ENCODE measurements around the gene MEGF11. TPM values are rescaled to one million over a fixed set of nuclear protein-coding genes. Genes with fewer than 3 reads are reported as not detected.

MEGF11 gene
- total RNA-seq, 6 experiments from 2014 or later = not detected

DNA sequence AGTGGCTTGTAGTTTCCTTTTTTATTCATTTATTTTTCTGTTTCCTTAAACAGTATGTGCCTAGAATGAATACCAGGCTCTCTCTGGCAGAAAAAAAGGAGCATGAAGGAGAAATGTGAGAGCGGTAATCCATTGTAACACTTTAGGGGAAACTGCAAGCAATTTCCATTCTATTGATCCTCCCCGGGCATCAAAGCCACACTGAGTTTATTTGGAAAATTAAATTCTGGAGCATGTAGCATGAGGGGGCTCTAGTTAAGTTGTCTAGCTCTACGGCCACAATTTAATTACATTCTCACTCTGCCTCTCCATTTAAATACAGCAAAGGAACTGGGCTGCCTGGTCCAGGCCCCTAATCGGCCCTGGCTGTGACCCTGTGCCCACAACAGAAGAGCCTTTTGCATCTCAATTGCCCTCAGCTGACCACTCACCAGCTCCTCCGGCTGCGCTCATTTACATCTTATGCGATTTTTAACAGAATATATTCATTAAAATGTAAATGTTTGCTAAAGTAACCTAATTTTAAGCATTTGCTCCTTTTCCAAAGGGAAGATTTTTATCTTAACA is 72.9 kb downstream of the MEGF11 start:
- Histone ChIP-seq H3K27ac (no peak overlapping the region), H3K36me3 (no peaks in the 10 kb centered on the region), H3K4me3 (no peak overlapping the region), H3K9me3 (no peaks in the 10 kb centered on the region), H3K4me1 (no peaks in the 10 kb centered on the region), H3K27me3 (no peaks in the 10 kb centered on the region)
- TF ChIP-seq POLR2A (IDR thresholded peaks at IDR 0.05) (no peak), CTCF (IDR thresholded peaks at IDR 0.05) (no peak)
- 72% methylated on average over 7 of the region's 7 CpGs for WGBS (ENCODE audit: insufficient coverage, low coverage, low lambda C conversion rate, missing lambda C conversion rate)
- ATAC-seq = no peak
- no peak for DNase-seq
- intact Hi-C loops (cut with DNase I) = no loop called here

DNA sequence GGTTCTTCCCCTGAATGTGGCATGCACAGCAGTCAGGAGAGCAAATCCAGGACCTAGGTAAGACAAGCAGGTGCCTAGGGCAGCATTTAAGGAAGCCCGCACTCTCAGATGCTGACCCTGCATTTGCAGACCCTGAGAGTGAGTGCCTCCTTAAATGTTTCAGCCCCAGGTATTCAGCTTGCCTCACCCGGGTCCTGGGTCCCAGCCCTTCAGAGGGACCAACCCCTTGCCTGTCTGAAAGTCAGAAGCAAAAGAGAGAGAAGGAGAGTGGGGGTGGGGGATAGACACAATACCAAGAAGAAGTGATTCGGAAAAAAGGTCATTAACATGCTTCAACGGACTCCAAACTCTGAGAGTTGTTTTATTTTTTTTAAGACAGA is 75.0 kb downstream of the MEGF11 start:
- no peaks in the 10 kb centered on the region for H3K27me3 ChIP-seq
- no peak for TF ChIP-seq POLR2A (IDR thresholded peaks at IDR 0.05)
- TF ChIP-seq CTCF (IDR thresholded peaks at IDR 0.05) = no peak
- no peak for ATAC-seq
- H3K9me3 ChIP-seq = no peaks in the 10 kb centered on the region
- 26% methylated on average over 4 of the region's 4 CpGs for WGBS (ENCODE audit: insufficient coverage, low coverage, low lambda C conversion rate, missing lambda C conversion rate)
- no peak overlapping the region for H3K27ac ChIP-seq
- DNase-seq = peak in 1 of 3 donors; percentile 8
- H3K36me3 ChIP-seq = no peaks in the 10 kb centered on the region
- H3K4me3 ChIP-seq = no peak overlapping the region
- H3K4me1 ChIP-seq = no peaks in the 10 kb centered on the region
- intact Hi-C loops (cut with DNase I) = no loop called here

GRCh38 chr15:66172324-66172980 is 81.1 kb downstream of the MEGF11 start:
- H3K36me3 ChIP-seq = no peaks in the 10 kb centered on the region
- intact Hi-C loops (cut with DNase I) = no loop called here
- H3K27ac ChIP-seq = no peak overlapping the region
- no peak for TF ChIP-seq POLR2A (IDR thresholded peaks at IDR 0.05)
- no peak for TF ChIP-seq CTCF (IDR thresholded peaks at IDR 0.05)
- no peaks in the 10 kb centered on the region for H3K27me3 ChIP-seq
- no peak overlapping the region for H3K4me3 ChIP-seq
- WGBS (ENCODE audit: insufficient coverage, low coverage, low lambda C conversion rate, missing lambda C conversion rate) = 68% methylated on average over 6 of the region's 11 CpGs
- H3K4me1 ChIP-seq = no peaks in the 10 kb centered on the region
- peak in 1 of 3 donors; percentile 35 for DNase-seq
- H3K9me3 ChIP-seq = no peaks in the 10 kb centered on the region
- ATAC-seq = no peak

DNA sequence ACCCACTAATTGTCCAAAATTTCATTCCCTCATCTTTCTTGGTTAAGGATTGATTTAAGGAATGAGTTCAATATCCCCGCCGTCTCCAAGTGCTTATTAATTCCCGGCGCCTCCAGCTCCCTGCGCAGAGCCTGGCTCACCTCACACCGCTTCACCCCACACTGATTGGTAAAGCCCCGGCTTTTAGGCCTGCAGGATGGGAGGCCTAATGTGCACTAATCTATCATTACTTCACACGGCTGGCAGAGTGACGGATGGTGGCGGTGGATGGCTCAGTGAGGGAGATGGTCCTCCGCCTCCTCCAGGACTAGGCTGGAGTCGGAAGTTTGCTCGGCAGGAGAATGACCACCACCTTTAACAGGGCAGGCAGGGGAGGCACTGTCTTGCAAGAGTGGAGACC is 81.7 kb downstream of the MEGF11 start:
- DNase-seq (peak in 1 of 3 donors; percentile 47), ATAC-seq (no peak)
- intact Hi-C loops (cut with DNase I) = no loop called here
- Histone ChIP-seq H3K27ac (no peak overlapping the region), H3K9me3 (no peaks in the 10 kb centered on the region), H3K4me3 (no peak overlapping the region), H3K27me3 (no peaks in the 10 kb centered on the region), H3K36me3 (no peaks in the 10 kb centered on the region), H3K4me1 (no peaks in the 10 kb centered on the region)
- TF ChIP-seq CTCF (IDR thresholded peaks at IDR 0.05) (no peak), POLR2A (IDR thresholded peaks at IDR 0.05) (no peak)
- WGBS (ENCODE audit: insufficient coverage, low coverage, low lambda C conversion rate, missing lambda C conversion rate) = 73% methylated on average over 13 of the region's 13 CpGs

All from right lobe of liver (tissue), 6 donors.